Central memory CD8-positive, alpha-beta T cell (primary cell): Measurements from ENCODE around the gene C12orf57.
A peak's percentile ranks its signal among the peaks of the same experiment; 100 is the strongest.

Experiments used
- ATAC-seq: fragments of 150-1000 bp; cut with Tn5 transposase; replicated peaks from 2 replicates; pipeline ENCODE4 v1.10.0; 2022; ENCODE audit warnings: mild to moderate bottlenecking, moderate FRiP score, moderate number of reproducible peaks; ENCODE audit not compliant: poor library complexity, severe bottlenecking; ENCODE audit errors: extremely low read depth
- DNase-seq, 2 donors: peaks; one replicate each; pipeline ENCODE4 v3.0.0; 2021; ENCODE audit warnings: low spot score in 2 of 2
- H3K27ac Mint-ChIP-seq: one replicate; pipeline ENCODE4 v1.8.0; 2022; ENCODE audit warnings: low read depth, mild to moderate bottlenecking, moderate library complexity, mixed read lengths
- H3K27me3 Mint-ChIP-seq: one replicate; pipeline ENCODE4 v1.8.0; 2022; ENCODE audit warnings: mixed read lengths
- H3K36me3 Mint-ChIP-seq: one replicate; pipeline ENCODE4 v1.8.0; 2022; ENCODE audit warnings: mild to moderate bottlenecking, moderate library complexity, mixed read lengths; ENCODE audit not compliant: insufficient read depth
- H3K4me1 Mint-ChIP-seq: one replicate; pipeline ENCODE4 v1.8.0; 2022; ENCODE audit warnings: mixed read lengths
- H3K4me3 Mint-ChIP-seq: one replicate; pipeline ENCODE4 v1.8.0; 2022; ENCODE audit warnings: mild to moderate bottlenecking, moderate library complexity, mixed read lengths
- H3K9me3 Mint-ChIP-seq: one replicate; pipeline ENCODE4 v1.8.0; 2022; ENCODE audit warnings: mixed read lengths

The C12orf57 gene

DNA sequence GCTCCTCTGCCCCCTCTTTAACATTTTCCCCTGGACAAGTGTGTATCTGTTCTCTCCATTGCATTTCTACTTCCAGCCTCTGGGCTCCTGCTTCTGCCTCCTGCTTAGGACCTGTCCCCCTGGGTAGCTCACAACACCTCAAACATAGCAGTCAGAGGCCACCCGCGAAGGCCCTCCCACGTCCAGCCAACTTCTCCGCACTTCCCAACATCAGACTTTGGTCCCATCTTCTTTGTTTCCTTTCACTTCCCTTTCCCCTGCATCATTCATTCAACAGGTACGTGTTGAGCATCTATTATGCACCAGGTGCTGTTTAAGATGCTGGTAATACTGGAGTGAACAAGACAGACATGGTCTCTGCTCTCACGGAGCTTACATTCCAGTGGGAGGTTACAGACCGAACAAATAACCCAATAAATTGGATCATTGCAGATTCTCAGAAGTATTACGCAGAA lies 3.1 kb downstream of the C12orf57 start:
- peaks cover 90% of the 10 kb centered on the region for H3K4me1 Mint-ChIP-seq
- peaks cover 36% of the 10 kb centered on the region for H3K36me3 Mint-ChIP-seq
- H3K27ac Mint-ChIP-seq: peak overlapping the region; percentile 99
- DNase-seq: no peak
- H3K9me3 Mint-ChIP-seq: no peaks in the 10 kb centered on the region
- H3K4me3 Mint-ChIP-seq: peak overlapping the region; percentile 98
- ATAC-seq: no peak
- H3K27me3 Mint-ChIP-seq: no peaks in the 10 kb centered on the region

DNA sequence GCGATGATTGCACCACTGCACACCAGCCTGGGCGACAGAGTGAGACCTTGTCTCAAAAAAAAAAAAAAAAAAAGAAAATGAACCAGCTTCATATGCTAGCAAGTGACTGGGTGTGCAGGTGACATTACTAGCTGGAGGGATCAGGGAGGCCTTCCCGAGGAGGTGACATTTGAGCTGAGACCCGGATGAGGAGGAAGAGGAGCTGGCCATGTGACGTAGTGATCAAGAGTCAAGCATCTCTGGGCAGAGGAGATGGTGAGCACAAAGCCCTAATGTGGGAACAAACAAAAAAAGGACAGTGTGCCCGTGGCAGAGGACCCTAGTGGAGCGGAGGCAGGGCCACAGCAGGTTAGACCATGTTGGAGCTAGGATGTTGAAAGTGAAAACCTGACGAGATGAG lies 3.8 kb downstream of the C12orf57 start:
- Mint-ChIP-seq H3K9me3 (no peaks in the 10 kb centered on the region), H3K4me1 (peaks cover 91% of the 10 kb centered on the region), H3K36me3 (peaks cover 39% of the 10 kb centered on the region), H3K4me3 (peak overlapping the region; percentile 98), H3K27ac (peak overlapping the region; percentile 99), H3K27me3 (no peaks in the 10 kb centered on the region)
- DNase-seq (no peak), ATAC-seq (no peak)

DNA sequence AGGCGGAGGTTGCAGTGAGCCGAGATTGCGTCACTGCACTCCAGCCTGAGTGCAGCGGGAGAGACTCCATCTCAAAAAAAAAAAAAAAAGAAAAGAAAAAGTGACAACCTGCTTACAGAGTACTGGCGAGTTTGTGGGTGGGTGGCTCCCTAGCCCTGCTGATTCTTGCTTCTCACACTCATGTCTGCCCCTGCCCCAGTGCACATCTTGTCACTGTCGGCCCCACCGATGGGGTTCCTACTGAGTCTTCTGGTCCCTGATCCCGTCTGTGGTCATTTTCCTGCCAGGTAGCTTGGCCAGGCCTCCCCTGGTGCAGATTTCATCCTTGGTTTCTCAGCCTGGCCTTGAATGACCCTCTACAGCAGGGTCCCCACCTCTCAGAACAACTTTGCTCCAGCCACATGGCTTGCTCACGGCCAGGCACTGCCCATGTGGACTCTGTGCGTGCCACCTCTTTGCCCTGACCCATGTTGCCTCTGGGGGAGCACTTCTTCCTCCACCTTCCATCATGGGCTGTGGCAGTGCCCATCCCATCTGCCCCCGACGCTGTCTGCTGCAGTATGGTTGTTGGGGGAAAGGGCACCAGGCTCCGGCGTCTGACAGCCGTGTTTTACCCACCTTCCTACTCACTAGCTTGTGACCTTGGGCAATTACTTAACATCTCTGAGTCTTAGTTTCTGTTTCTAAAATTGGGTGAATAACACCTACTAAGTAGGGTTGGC lies 5.2 kb downstream of the C12orf57 start:
- no peaks in the 10 kb centered on the region for H3K9me3 Mint-ChIP-seq
- H3K4me3 Mint-ChIP-seq: peak overlapping the region; percentile 98
- H3K27ac Mint-ChIP-seq: peak overlapping the region; percentile 99
- H3K27me3 Mint-ChIP-seq: no peaks in the 10 kb centered on the region
- ATAC-seq (peak; percentile 22), DNase-seq (no peak)
- peaks cover 41% of the 10 kb centered on the region for H3K36me3 Mint-ChIP-seq
- peaks cover 92% of the 10 kb centered on the region for H3K4me1 Mint-ChIP-seq

DNA sequence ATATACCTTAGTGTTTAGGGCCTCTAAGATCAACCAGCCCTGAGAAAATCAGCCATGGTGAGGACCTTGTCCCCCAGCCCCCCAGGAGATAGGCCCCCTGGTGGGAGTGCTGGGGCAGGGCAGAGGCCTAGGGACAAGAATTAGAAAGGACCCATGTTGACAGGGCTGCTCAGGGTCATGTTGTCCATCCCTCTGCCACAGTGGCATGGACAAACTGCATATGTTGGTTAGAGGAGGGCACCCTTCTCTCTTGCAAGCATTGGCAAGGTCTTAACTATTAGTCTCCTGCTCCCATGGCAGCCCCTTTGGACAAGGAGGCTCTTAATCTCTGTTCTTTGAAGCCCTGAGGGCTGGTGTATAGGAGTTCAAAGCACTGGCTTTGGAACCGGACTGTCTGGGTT lies 6.6 kb downstream of the C12orf57 start:
- H3K27ac Mint-ChIP-seq: peak overlapping the region; percentile 99
- H3K9me3 Mint-ChIP-seq: no peaks in the 10 kb centered on the region
- peaks cover 44% of the 10 kb centered on the region for H3K36me3 Mint-ChIP-seq
- no peak for DNase-seq
- peaks cover 92% of the 10 kb centered on the region for H3K4me1 Mint-ChIP-seq
- ATAC-seq: no peak
- peak overlapping the region; percentile 98 for H3K4me3 Mint-ChIP-seq
- H3K27me3 Mint-ChIP-seq: no peaks in the 10 kb centered on the region

DNA sequence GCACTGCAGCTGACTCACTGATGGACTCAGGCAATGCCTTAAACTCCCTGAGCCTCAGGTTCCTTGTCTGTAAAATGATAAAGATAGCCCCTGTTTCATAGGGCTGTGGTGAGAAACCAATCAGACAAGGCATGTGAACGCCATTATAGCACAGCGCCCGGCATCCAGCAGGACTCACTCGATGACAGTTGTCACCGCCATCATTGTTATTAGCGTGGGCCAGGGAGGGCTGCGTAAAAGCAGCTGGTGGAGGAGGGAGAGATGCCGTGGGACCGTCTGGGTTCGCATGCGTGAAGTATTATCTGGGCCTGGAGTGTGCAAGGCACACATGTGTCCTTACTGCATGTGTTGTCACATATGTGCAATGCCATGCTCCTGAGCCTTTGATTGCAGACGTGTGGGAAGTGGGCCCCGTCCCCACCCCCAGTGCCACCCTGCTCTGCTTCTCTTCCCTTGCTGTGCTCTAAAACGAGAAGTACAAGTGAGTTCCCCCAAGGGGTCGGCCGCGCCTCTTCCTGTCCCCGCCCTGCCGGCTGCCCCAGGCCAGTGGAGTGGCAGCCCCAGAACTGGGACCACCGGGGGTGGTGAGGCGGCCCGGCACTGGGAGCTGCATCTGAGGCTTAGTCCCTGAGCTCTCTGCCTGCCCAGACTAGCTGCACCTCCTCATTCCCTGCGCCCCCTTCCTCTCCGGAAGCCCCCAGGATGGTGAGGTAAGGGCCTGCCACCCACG lies 7.2 kb downstream of the C12orf57 start, which contains the start of gene PTPN6:
Gene PTPN6, plus strand, starts transcription at position 546 of the 730 bp plus-strand sequence. Its CDS starts 157 bp downstream, at position 703.
- DNase-seq (no peak), ATAC-seq (peak; percentile 30)
- H3K27ac Mint-ChIP-seq: peak within 1 kb of the TSS; percentile 99
- peaks cover 49% of the 10 kb centered on the region for H3K36me3 Mint-ChIP-seq
- H3K9me3 Mint-ChIP-seq: no peaks in the 10 kb centered on the region
- peaks cover 92% of the 10 kb centered on the region for H3K4me1 Mint-ChIP-seq
- H3K27me3 Mint-ChIP-seq: no peaks in the 10 kb centered on the region
- peak within 1 kb of the TSS; percentile 98 for H3K4me3 Mint-ChIP-seq

DNA sequence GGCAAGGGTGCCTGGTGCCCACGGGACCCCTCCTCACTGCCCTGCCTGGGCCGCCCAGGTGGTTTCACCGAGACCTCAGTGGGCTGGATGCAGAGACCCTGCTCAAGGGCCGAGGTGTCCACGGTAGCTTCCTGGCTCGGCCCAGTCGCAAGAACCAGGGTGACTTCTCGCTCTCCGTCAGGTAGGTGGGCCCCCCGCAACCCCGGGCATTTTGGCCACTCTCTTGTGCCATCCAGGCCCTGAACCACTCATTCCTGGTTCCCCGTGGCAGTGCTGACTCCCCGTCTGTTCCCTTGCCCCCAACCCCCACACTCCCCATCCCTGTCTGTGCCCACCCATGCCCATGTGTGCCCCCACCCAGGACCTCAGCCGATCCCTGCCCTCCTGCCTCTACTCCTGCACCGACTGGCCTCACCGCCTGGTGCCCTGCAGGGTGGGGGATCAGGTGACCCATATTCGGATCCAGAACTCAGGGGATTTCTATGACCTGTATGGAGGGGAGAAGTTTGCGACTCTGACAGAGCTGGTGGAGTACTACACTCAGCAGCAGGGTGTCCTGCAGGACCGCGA lies 7.8 kb downstream of the C12orf57 start:
- peaks cover 92% of the 10 kb centered on the region for H3K4me1 Mint-ChIP-seq
- peak overlapping the region; percentile 98 for H3K4me3 Mint-ChIP-seq
- no peaks in the 10 kb centered on the region for H3K9me3 Mint-ChIP-seq
- DNase-seq: no peak
- H3K27ac Mint-ChIP-seq: peak overlapping the region; percentile 99
- peaks cover 54% of the 10 kb centered on the region for H3K36me3 Mint-ChIP-seq
- no peaks in the 10 kb centered on the region for H3K27me3 Mint-ChIP-seq
- peak; percentile 16 for ATAC-seq

DNA sequence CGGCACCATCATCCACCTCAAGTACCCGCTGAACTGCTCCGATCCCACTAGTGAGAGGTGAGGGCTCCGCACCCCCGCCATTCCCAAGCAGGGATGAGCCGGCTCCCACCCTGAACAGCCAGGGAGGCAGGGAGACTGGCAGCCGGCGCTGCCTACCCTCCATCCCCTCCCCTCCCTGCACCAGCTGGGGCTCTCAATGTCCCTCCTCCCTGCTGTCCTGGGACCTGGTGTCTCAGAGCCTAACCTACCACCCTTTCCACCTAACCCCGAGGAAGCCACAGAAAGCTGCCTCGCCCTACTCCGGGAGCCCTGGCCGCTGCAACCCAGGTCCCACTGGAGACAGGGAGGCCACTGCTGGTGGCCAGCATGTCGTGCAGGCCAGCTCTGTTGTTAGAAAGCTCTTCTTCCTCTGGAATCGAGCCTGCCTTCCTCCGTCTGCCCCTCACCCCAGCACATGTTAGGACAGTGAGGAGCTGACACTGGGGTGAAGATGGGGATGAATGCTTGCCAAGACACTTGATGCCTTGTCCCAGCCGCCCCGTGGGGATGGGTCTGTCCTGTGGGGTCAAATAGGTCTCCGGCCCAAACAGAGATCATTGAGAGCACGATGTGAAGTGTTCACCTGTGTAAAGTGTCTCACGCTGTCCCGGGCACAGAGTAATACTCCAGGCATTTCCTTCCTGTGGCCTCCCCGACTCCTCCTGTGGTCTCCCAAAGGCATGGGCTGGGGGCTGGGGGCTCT lies 8.5 kb downstream of the C12orf57 start:
- H3K36me3 Mint-ChIP-seq: peaks cover 57% of the 10 kb centered on the region
- DNase-seq (no peak), ATAC-seq (no peak)
- no peaks in the 10 kb centered on the region for H3K27me3 Mint-ChIP-seq
- peak overlapping the region; percentile 99 for H3K27ac Mint-ChIP-seq
- H3K9me3 Mint-ChIP-seq: no peaks in the 10 kb centered on the region
- peak overlapping the region; percentile 98 for H3K4me3 Mint-ChIP-seq
- peaks cover 92% of the 10 kb centered on the region for H3K4me1 Mint-ChIP-seq

DNA sequence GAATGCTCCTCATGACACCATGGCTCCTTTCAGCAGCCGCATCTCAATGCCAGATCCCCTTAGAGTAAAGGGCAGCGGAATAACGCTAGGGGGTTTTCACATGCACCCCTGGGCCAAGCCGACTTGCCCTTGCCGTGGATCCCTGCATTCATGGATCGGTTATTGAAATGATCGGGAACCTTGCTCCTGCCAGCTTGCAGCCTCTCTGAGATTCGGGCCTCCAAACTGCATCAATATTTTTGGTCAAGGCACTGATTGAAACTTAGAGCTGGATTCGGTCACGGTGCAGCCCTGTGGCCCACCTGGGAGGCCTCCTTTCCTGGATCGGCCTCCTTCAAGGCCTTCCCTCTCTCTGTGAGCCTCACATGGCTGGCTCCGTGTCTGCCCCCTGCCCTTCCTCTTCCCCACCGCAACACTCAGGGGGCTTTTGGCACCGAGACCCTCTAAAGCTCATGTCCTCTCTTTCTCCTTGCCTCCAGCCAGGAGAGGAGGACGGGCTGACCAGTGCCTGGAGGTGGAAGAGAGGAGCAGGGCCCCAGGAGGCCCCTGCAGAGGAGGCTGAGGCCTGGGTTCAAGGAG lies 9.1 kb downstream of the C12orf57 start:
- Mint-ChIP-seq H3K4me3 (peak overlapping the region; percentile 98), H3K9me3 (no peaks in the 10 kb centered on the region), H3K4me1 (peaks cover 91% of the 10 kb centered on the region), H3K27ac (peak overlapping the region; percentile 99), H3K36me3 (peaks cover 61% of the 10 kb centered on the region), H3K27me3 (no peaks in the 10 kb centered on the region)
- DNase-seq (no peak), ATAC-seq (no peak)

DNA sequence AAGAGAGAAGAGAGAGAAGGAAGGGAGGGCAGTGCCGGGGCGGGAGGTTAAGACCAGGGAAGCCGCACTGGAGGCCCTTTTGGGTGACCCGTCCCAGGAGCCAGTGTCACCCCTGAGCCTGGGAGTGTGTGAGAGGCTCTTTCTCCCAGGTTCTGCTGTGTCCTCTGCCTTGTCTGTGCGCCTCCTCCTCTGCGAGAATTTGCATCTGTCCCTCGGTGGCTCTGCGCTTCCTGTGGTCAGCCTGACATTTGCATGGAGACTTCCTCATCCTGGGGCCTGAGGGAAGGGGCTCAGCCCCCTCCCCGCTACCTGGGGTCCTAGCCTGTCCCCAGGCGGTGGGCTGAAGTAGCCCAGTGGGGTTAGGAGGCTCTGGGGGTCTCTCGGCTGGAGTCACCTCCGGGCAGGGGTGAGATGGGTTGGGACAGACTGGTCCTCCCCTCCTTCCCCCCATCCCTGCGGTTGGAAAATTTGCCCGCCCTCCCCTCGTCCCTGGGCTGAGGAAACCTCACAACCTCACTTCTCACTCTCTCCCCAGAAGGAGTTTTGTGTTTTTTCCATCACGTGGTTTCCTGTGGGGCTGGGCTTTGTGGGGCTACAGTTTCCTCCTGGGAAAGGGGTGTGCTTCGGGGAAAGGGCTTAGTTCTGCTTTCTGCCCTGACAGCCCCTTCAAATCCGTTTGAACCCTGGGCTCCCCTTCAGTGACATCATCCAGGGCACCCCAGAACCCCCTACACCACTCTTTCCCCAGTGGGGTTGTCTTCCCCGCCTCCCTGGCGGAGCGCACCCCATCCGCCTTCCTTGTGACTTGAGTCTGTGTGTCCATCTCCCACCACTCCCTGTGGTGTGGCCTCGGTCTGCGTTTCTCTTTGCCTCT lies 9.9 kb downstream of the C12orf57 start:
- Mint-ChIP-seq H3K27ac (peak overlapping the region; percentile 99), H3K4me1 (peaks cover 91% of the 10 kb centered on the region), H3K27me3 (no peaks in the 10 kb centered on the region), H3K4me3 (peak overlapping the region; percentile 98), H3K9me3 (no peaks in the 10 kb centered on the region), H3K36me3 (peaks cover 68% of the 10 kb centered on the region)
- peak in 1 of 2 donors; percentile 55 for DNase-seq
- ATAC-seq: peak; percentile 25

DNA sequence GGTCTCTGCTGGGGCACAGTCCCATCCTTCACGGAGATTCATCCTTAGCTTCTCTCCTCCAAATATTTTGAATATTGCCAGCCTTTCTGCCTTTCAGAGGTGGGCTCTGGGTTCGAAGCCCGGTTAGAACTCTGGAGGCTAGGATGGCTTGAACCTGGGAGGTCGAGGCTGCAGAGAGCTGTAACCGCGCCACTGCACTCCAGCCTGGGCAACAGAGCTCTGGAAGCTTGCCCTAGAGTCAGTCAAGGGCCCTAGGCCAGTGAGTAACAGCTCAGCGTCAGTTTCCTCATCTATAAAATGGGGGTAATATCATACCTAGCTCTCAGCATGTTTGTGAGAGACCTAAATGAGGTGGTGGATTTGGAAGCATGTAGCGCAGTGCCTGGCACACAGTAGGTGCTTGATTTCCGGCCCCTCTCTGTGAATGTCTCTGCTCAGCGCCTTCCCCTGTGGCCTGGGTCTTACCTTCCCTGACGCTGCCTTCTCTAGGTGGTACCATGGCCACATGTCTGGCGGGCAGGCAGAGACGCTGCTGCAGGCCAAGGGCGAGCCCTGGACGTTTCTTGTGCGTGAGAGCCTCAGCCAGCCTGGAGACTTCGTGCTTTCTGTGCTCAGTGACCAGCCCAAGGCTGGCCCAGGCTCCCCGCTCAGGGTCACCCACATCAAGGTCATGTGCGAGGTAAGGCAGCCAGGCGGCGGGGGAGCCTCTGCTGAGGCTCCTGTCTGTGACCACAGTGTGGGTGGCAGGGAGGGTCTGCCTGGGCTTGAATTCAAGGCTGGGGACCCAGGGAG lies 10.7 kb downstream of the C12orf57 start:
- peaks cover 91% of the 10 kb centered on the region for H3K4me1 Mint-ChIP-seq
- H3K27ac Mint-ChIP-seq: peak overlapping the region; percentile 99
- no peaks in the 10 kb centered on the region for H3K27me3 Mint-ChIP-seq
- ATAC-seq (no peak), DNase-seq (no peak)
- H3K4me3 Mint-ChIP-seq: peak overlapping the region; percentile 98
- peaks cover 71% of the 10 kb centered on the region for H3K36me3 Mint-ChIP-seq
- H3K9me3 Mint-ChIP-seq: no peaks in the 10 kb centered on the region
